K562 (cell line): Measurements from ENCODE around the gene GALNT18. TPM values are rescaled to one million over a fixed set of nuclear protein-coding genes. Genes with fewer than 3 reads are reported as not detected.

Experiments
- ATAC-seq: fragments of 200-7000 bp; cut with Tn5 transposase; 3 replicates; pipeline ENCODE4 v1.9.1; 2020; ENCODE audit warnings: moderate library complexity
- BruUV-seq: library from RNA; stranded (reverse); fragments of 400-500 nt; replicated peaks from 2 replicates; lab custom pipeline; 2021; lab: Mats Ljungman, UMichigan
- CTCF ChIA-PET: fragments of 300-600 bp; formaldehyde crosslinking; extraction: SDS; loops from one replicate; lab custom pipeline; 2021; ENCODE audit warnings: low intra/inter-chr PET ratio; lab: Yijun Ruan, JAX
- POLR2A ChIA-PET: fragments of 300-600, 350-650 bp; sonication (Branson Sonifier 250); formaldehyde crosslinking; extraction: SDS; loops from one replicate; lab custom pipeline; 2021; ENCODE audit warnings: antibody characterized with exemption, inconsistent platforms; lab: Yijun Ruan, JAX
- DNase-seq, 4 experiments: peaks; one replicate each; pipeline versions ENCODE4 v3.0.0 to v3.0.0-alpha.2; 2011 to 2018; ENCODE audit warnings: low spot score in 3 of 4, mixed read lengths in 3 of 4; ENCODE audit errors: extremely low read depth in 1 of 4
- FAIRE-seq: peaks from 2 replicates; lab custom pipeline; 2011; peaks lifted over from hg19 to GRCh38; lab: Jason Lieb, UNC
- H2AFZ ChIP-seq: 2 replicates; pipeline ENCODE4 v1.6.0; 2011; ENCODE audit warnings: low read depth, low read length, control low read depth, inconsistent platforms
- H3K27ac ChIP-seq: fragments of 200-600 bp; 3 replicates; pipeline ENCODE4 v1.8.0; 2011; ENCODE audit warnings: low read depth, mild to moderate bottlenecking, control low read depth, inconsistent platforms, low read length, moderate library complexity, mixed read lengths; ENCODE audit errors: extremely low read depth
- H3K27me3 ChIP-seq, 2 experiments: fragments of 300-600 bp in 1 of 2; 2 replicates in 1 of 2; 3 replicates in 1 of 2; pipeline versions ENCODE4 v1.6.0 to v1.8.0; 2011; ENCODE audit warnings: inconsistent platforms in 2 of 2, low read length in 2 of 2, mild to moderate bottlenecking in 1 of 2, mixed read lengths in 1 of 2, moderate library complexity in 1 of 2; ENCODE audit not compliant: control insufficient read depth in 2 of 2, insufficient read depth in 2 of 2
- H3K36me3 ChIP-seq: fragments of 300-600 bp; 3 replicates; pipeline ENCODE4 v1.8.0; 2011; ENCODE audit warnings: mild to moderate bottlenecking, low read length, inconsistent platforms; ENCODE audit not compliant: control insufficient read depth, insufficient read depth
- H3K4me1 ChIP-seq, 2 experiments: fragments of 200-600 bp in 1 of 2; replicated peaks in 1 of 2; 2 replicates in 1 of 2; 3 replicates in 1 of 2; pipeline versions ENCODE4 v1.5.1 to v1.8.0; 2011; ENCODE audit warnings: inconsistent platforms in 2 of 2, low read length in 2 of 2, mild to moderate bottlenecking in 1 of 2, mixed read lengths in 1 of 2, moderate library complexity in 1 of 2; ENCODE audit not compliant: control insufficient read depth in 2 of 2, insufficient read depth in 2 of 2
- H3K4me2 ChIP-seq: 2 replicates; pipeline ENCODE4 v1.6.1; 2011; ENCODE audit warnings: low read length, control low read depth, inconsistent platforms, mixed read lengths; ENCODE audit not compliant: insufficient read depth
- H3K4me3 ChIP-seq: fragments of 200-600 bp; sonication (generic), shearing (Covaris generic); 2 replicates; pipeline ENCODE4 v1.5.1; 2016; ENCODE audit warnings: control low read depth, inconsistent platforms
- H3K79me2 ChIP-seq: fragments of 200-600 bp; 3 replicates; pipeline ENCODE4 v1.8.0; 2011; ENCODE audit warnings: low read length, inconsistent platforms; ENCODE audit not compliant: control insufficient read depth, insufficient read depth
- H3K9ac ChIP-seq, 2 experiments: 2 replicates each; pipeline versions ENCODE4 v1.6.0 to v1.6.1; 2011; ENCODE audit warnings: low read depth in 2 of 2, low read length in 2 of 2, control low read depth in 1 of 2, inconsistent platforms in 1 of 2, mild to moderate bottlenecking in 1 of 2, mixed read lengths in 1 of 2; ENCODE audit not compliant: insufficient read depth in 1 of 2
- H3K9me1 ChIP-seq: one replicate; pipeline ENCODE4 v1.6.0; 2011; ENCODE audit warnings: inconsistent platforms, mild to moderate bottlenecking, low read length, moderate library complexity; ENCODE audit not compliant: control insufficient read depth, insufficient read depth
- H3K9me3 ChIP-seq: replicated peaks from 2 replicates; pipeline ENCODE4 v1.5.1; 2011; ENCODE audit warnings: low read depth, low read length, inconsistent platforms; ENCODE audit not compliant: control insufficient read depth, insufficient read depth
- H4K20me1 ChIP-seq: replicated peaks from 2 replicates; pipeline ENCODE4 v1.6.1; 2011; ENCODE audit warnings: low read length, inconsistent platforms, mixed read lengths; ENCODE audit not compliant: control insufficient read depth, insufficient read depth
- CBX5 ChIP-seq: IDR thresholded peaks from 2 replicates; pipeline ENCODE4 v1.6.1; 2014; ENCODE audit warnings: low read depth, borderline replicate concordance
- DDX20 ChIP-seq: fragments of 450-650 bp; IDR thresholded peaks from 2 replicates; pipeline ENCODE4 v1.6.1; 2016; ENCODE audit warnings: missing genetic modification characterization, low read depth, mild to moderate bottlenecking, missing compliant biosample characterization, moderate library complexity
- DIDO1 ChIP-seq: fragments of 450-650 bp; IDR thresholded peaks from 2 replicates; pipeline ENCODE4 v1.6.1; 2016; ENCODE audit warnings: low read depth, missing biosample characterization, missing genetic modification characterization
- ESRRA ChIP-seq: fragments of 450-650 bp; IDR thresholded peaks from 2 replicates; pipeline ENCODE4 v1.6.1; 2014; ENCODE audit warnings: low read depth, mild to moderate bottlenecking, moderate library complexity, borderline replicate concordance
- MAFK ChIP-seq: IDR thresholded peaks from 2 replicates; pipeline ENCODE4 v1.6.1; 2011; ENCODE audit warnings: low read length, improper control_type of control experiment
- MTA3 ChIP-seq: fragments of 450-650 bp; formaldehyde crosslinking; IDR thresholded peaks from 2 replicates; pipeline ENCODE4 v1.6.1; 2017; ENCODE audit warnings: mild to moderate bottlenecking, borderline replicate concordance
- NCOA6 ChIP-seq: fragments of 450-650 bp; IDR thresholded peaks from 2 replicates; pipeline ENCODE4 v1.6.1; 2017; ENCODE audit warnings: mild to moderate bottlenecking
- NR3C1 ChIP-seq: sonication (generic); formaldehyde crosslinking; IDR thresholded peaks from 2 replicates; pipeline ENCODE4 v1.8.1; 2022; ENCODE audit warnings: missing genetic modification reagents
- RFX7 ChIP-seq: fragments of 250-450 bp; sonication (Bioruptor Pico); IDR thresholded peaks from 2 replicates; pipeline ENCODE4 v1.5.1; 2021; ENCODE audit warnings: mild to moderate bottlenecking
- ZBTB1 ChIP-seq: sonication (generic); formaldehyde crosslinking; IDR thresholded peaks from 2 replicates; pipeline ENCODE4 v1.8.1; 2023; ENCODE audit warnings: missing genetic modification reagents, low read depth, mild to moderate bottlenecking, borderline replicate concordance
- ZFX ChIP-seq: sonication (generic); formaldehyde crosslinking; IDR thresholded peaks from 2 replicates; pipeline ENCODE4 v1.8.0; 2022; ENCODE audit warnings: mild to moderate bottlenecking, missing genetic modification reagents, moderate library complexity
- ZNF668 ChIP-seq: fragments of 250-450 bp; sonication (Bioruptor Pico); IDR thresholded peaks from 2 replicates; pipeline ENCODE4 v1.8.0; 2022; ENCODE audit warnings: mild to moderate bottlenecking, inconsistent platforms
- ZNF79 ChIP-seq: fragments of 250-450 bp; sonication (Bioruptor Pico); IDR thresholded peaks from 2 replicates; pipeline ENCODE4 v1.4.0; 2020; ENCODE audit warnings: low read depth, mild to moderate bottlenecking, moderate library complexity
- ZZZ3 ChIP-seq: fragments of 450-650 bp; IDR thresholded peaks from 2 replicates; pipeline ENCODE4 v1.6.1; 2016; ENCODE audit warnings: antibody characterized with exemption, mild to moderate bottlenecking, moderate library complexity
- WGBS: fragments of 100-300 bp; shearing (Covaris generic); methylation state at CpG from one replicate; pipeline ENCODE4 v1.1.6; 2016; ENCODE audit warnings: low coverage, mixed read lengths; ENCODE audit not compliant: insufficient coverage; ENCODE audit errors: missing lambda C conversion rate; 5-methylcytosine and 5-hydroxymethylcytosine counted together
- in situ Hi-C: fragments of 300-500 bp; cut with MboI; formaldehyde crosslinking; loops from 4 replicates; pipeline ENCODE4 v1.15.0; 2018; ENCODE audit warnings: inconsistent platforms, mixed read lengths
- intact Hi-C: fragments of 100-400 bp; cut with micrococcal nuclease; formaldehyde crosslinking; loops from 2 replicates; pipeline ENCODE4 v1.14.2; 2022
- polyA plus RNA-seq, 8 experiments: library from polyadenylated mRNA; depleted of rRNA in 4 of 8; stranded (reverse) in 5 of 8; unstranded in 3 of 8; fragments of >200 nt; fragmentation: Nextera tagmentation in 2 of 8; fragmentation: Illumina TruSeq in 1 of 8; extraction: Ambion mirVana in 2 of 8; extraction: Trizol in 1 of 8; gene quantifications; 2 replicates each; pipeline versions ENCODE4 v1.2.1 to v1.2.3, GENCODE V29; 2011 to 2014; ENCODE audit warnings: inconsistent platforms in 1 of 8, missing spikeins in 1 of 8
- total RNA-seq, 7 experiments: library from RNA; depleted of rRNA in 6 of 7; stranded (reverse); fragments of >200 nt in 6 of 7; fragmentation: Illumina TruSeq in 2 of 7; extraction: Trizol in 2 of 7; gene quantifications; 2 replicates each; pipeline versions ENCODE4 v1.2.1 to v1.2.3, GENCODE V29; 2011 to 2021; ENCODE audit warnings: low replicate concordance in 1 of 7
- TF ChIP-seq, protein P1 (sequence below): sonication (generic); formaldehyde crosslinking; IDR thresholded peaks from 2 replicates; pipeline ENCODE4 v1.8.0; 2022; ENCODE audit warnings: mild to moderate bottlenecking, missing genetic modification reagents
- TF ChIP-seq, protein P2 (sequence below): fragments of 250-450 bp; sonication (Bioruptor Pico); IDR thresholded peaks from 2 replicates; pipeline ENCODE4 v1.4.0; 2020

GALNT18 gene
- total and polyA plus RNA-seq, 9 of the 15 experiments (the other 6 are each of a cell fraction or from before 2014, with no cell fraction given), result not detected

DNA sequence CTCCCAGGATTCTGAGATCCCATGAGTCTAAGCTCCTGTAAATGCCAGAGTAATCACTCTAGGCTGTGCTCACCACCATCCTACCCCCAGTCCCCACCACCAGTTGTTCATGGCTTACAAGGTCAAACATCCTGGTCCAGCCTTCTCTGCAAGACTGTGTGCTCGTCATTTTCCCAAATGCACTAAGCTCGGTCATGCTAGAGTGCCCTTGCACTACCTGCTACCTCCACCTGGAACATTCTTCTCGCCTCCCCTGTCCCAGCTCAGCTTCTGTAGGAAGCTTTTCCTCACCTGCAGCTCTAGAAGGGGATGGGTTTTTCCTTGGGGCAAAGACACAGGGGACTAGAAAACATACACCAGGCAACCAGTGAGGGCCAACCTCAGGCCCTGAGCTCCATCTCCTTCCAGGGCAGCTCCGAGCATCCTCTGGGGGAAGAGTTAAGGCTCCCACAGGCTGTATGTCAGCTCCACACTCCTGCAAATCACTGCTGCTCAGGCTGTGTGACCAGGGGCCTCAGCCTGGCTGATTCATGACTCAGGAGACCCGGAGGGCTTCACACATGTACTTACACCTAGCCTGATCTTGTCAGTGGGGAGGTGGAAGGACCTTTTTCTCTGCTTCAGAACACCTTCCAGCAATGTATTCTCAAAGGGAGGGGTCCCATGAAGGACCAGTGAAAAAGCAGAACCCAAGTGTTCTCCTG, 231.6 kb downstream of the GALNT18 start (continued):
- TF ChIP-seq, protein P1, sequence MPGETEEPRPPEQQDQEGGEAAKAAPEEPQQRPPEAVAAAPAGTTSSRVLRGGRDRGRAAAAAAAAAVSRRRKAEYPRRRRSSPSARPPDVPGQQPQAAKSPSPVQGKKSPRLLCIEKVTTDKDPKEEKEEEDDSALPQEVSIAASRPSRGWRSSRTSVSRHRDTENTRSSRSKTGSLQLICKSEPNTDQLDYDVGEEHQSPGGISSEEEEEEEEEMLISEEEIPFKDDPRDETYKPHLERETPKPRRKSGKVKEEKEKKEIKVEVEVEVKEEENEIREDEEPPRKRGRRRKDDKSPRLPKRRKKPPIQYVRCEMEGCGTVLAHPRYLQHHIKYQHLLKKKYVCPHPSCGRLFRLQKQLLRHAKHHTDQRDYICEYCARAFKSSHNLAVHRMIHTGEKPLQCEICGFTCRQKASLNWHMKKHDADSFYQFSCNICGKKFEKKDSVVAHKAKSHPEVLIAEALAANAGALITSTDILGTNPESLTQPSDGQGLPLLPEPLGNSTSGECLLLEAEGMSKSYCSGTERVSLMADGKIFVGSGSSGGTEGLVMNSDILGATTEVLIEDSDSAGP, result no peak
- TF ChIP-seq DDX20 (tag), result no peak
- TF ChIP-seq ZBTB1 (CRISPR knock-in tag), result no peak
- TF ChIP-seq NCOA6, result no peak
- no peak for TF ChIP-seq NR3C1 (CRISPR knock-in tag)
- no peak for TF ChIP-seq CBX5
- no peak for TF ChIP-seq MAFK
- no peak for TF ChIP-seq ESRRA
- no peak for TF ChIP-seq ZNF79 (CRISPR knock-in tag)

DNA sequence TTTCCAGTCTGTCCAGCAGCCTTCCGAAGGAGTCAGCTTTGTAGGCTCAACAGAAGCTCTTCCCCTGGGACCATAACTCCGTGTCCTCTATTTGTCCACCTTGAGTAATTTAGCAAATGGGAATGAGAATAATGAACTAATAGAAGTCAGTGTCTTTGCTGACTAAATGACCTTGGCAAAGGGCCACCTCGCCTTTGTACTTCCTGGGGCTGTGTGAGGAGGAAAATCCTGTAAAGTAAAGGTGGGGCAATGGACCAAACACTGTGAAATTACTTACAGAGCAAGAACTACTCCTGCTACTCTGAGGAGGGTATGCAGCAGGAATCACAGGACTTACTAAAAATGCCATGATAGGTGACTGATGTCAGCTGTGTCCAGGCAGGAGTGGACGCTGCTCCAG, 232.6 kb downstream of the GALNT18 start:
- FAIRE-seq, result no peak
- no peak overlapping the region for H3K4me3 ChIP-seq
- no TSS peak for BruUV-seq
- H3K36me3 ChIP-seq, result no peaks in the 10 kb centered on the region
- no peak overlapping the region for H3K4me2 ChIP-seq
- H3K9ac ChIP-seq, result no peak overlapping the region
- ATAC-seq, result no peak
- intact Hi-C loops (no loop called here), in situ Hi-C loops (no loop called here)
- H2AFZ ChIP-seq, result no peak overlapping the region
- POLR2A ChIA-PET, result no interaction called here
- no peak overlapping the region for H3K27ac ChIP-seq
- CTCF ChIA-PET, result no interaction called here
- DNase-seq, result no peak
- H4K20me1 ChIP-seq, result 0 out of 2 replicates have a peak, but pooled peaks cover 5% of the 10 kb centered on the region
- no peaks in the 10 kb centered on the region for H3K9me1 ChIP-seq
- no peaks in the 10 kb centered on the region for H3K79me2 ChIP-seq
- WGBS, result 0% methylated on average over 4 of the region's 4 CpGs
- H3K27me3 ChIP-seq, result peaks cover 2 to 14% of the 10 kb centered on the region in 2 experiments; a peak in 3 of 5 replicates
- no peaks in the 10 kb centered on the region for H3K9me3 ChIP-seq
- H3K4me1 ChIP-seq, result no peaks in the 10 kb centered on the region
- no peak for TF ChIP-seq ZZZ3
- TF ChIP-seq ZNF668 (CRISPR knock-in tag), result no peak
- TF ChIP-seq RFX7, result no peak
- no peak for TF ChIP-seq ZFX (CRISPR knock-in tag)
- TF ChIP-seq, protein P2, sequence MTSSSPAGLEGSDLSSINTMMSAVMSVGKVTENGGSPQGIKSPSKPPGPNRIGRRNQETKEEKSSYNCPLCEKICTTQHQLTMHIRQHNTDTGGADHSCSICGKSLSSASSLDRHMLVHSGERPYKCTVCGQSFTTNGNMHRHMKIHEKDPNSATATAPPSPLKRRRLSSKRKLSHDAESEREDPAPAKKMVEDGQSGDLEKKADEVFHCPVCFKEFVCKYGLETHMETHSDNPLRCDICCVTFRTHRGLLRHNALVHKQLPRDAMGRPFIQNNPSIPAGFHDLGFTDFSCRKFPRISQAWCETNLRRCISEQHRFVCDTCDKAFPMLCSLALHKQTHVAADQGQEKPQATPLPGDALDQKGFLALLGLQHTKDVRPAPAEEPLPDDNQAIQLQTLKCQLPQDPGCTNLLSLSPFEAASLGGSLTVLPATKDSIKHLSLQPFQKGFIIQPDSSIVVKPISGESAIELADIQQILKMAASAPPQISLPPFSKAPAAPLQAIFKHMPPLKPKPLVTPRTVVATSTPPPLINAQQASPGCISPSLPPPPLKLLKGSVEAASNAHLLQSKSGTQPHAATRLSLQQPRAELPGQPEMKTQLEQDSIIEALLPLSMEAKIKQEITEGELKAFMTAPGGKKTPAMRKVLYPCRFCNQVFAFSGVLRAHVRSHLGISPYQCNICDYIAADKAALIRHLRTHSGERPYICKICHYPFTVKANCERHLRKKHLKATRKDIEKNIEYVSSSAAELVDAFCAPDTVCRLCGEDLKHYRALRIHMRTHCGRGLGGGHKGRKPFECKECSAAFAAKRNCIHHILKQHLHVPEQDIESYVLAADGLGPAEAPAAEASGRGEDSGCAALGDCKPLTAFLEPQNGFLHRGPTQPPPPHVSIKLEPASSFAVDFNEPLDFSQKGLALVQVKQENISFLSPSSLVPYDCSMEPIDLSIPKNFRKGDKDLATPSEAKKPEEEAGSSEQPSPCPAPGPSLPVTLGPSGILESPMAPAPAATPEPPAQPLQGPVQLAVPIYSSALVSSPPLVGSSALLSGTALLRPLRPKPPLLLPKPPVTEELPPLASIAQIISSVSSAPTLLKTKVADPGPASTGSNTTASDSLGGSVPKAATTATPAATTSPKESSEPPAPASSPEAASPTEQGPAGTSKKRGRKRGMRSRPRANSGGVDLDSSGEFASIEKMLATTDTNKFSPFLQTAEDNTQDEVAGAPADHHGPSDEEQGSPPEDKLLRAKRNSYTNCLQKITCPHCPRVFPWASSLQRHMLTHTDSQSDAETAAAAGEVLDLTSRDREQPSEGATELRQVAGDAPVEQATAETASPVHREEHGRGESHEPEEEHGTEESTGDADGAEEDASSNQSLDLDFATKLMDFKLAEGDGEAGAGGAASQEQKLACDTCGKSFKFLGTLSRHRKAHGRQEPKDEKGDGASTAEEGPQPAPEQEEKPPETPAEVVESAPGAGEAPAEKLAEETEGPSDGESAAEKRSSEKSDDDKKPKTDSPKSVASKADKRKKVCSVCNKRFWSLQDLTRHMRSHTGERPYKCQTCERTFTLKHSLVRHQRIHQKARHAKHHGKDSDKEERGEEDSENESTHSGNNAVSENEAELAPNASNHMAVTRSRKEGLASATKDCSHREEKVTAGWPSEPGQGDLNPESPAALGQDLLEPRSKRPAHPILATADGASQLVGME (CRISPR knock-in tag), result no peak
- TF ChIP-seq DIDO1 (tag), result no peak
- no peak for TF ChIP-seq MTA3
